Measurements from ENCODE around the gene FRMD3.

FRMD3 gene

GRCh38 chr9:83472221-83472665, 66.0 kb downstream of the FRMD3 start:
- no peak for DNase-seq

GRCh38 chr9:83471241-83471640, 67.0 kb downstream of the FRMD3 start:
- DNase-seq, result no peak

GRCh38 chr9:83469722-83470121, 68.5 kb downstream of the FRMD3 start:
- no peak for DNase-seq

GRCh38 chr9:83468821-83469220, 69.4 kb downstream of the FRMD3 start:
- DNase-seq, result no peak

GRCh38 chr9:83466877-83467276, 71.3 kb downstream of the FRMD3 start:
- no peak for DNase-seq

- no peak for DNase-seq
Measured at GRCh38 chr9:83466351-83466750, 71.8 kb downstream of the FRMD3 start.

GRCh38 chr9:83459830-83460229, 78.4 kb downstream of the FRMD3 start:
- no peak for DNase-seq

GRCh38 chr9:83458530-83458929, 79.7 kb downstream of the FRMD3 start:
- DNase-seq, result no peak

- DNase-seq, result no peak
Measured at GRCh38 chr9:83457005-83457404, 81.2 kb downstream of the FRMD3 start.

GRCh38 chr9:83456226-83456625, 82.0 kb downstream of the FRMD3 start:
- no peak for DNase-seq

GRCh38 chr9:83454076-83454475, 84.1 kb downstream of the FRMD3 start:
- DNase-seq, result no peak

GRCh38 chr9:83451308-83451707, 86.9 kb downstream of the FRMD3 start:
- DNase-seq, result no peak

GRCh38 chr9:83449983-83450382, 88.2 kb downstream of the FRMD3 start:
- DNase-seq, result no peak

- no peak for DNase-seq
Measured at GRCh38 chr9:83449166-83449565, 89.0 kb downstream of the FRMD3 start.

GRCh38 chr9:83448626-83449025, 89.6 kb downstream of the FRMD3 start:
- DNase-seq, result no peak

GRCh38 chr9:83447351-83447750, 90.8 kb downstream of the FRMD3 start:
- DNase-seq, result no peak

- no peak for DNase-seq
Measured at GRCh38 chr9:83445703-83446265, 92.4 kb downstream of the FRMD3 start.

GRCh38 chr9:83444110-83444509, 94.1 kb downstream of the FRMD3 start:
- DNase-seq, result no peak

GRCh38 chr9:83441390-83441789, 96.8 kb downstream of the FRMD3 start:
- DNase-seq, result no peak

- DNase-seq, result no peak
Measured at GRCh38 chr9:83440641-83441040, 97.6 kb downstream of the FRMD3 start.

- DNase-seq, result no peak
Measured at GRCh38 chr9:83435301-83435700, 102.9 kb downstream of the FRMD3 start.

GRCh38 chr9:83434254-83434653, 103.9 kb downstream of the FRMD3 start:
- no peak for DNase-seq

- no peak for DNase-seq
Measured at GRCh38 chr9:83433846-83434245, 104.4 kb downstream of the FRMD3 start.

- no peak for DNase-seq
Measured at GRCh38 chr9:83432877-83433550, 105.2 kb downstream of the FRMD3 start.

GRCh38 chr9:83432104-83432627, 106.0 kb downstream of the FRMD3 start:
- DNase-seq, result no peak

All from activated CD8-positive, alpha-beta memory T cell treated with anti-CD3 and anti-CD28 coated beads, Interleukin-2, amount 50 U/mL, for 48 hours (primary cell).